GM18951 (cell line): ENCODE data around the gene SPRED3.

Source experiments
- POLR2A ChIP-seq: IDR thresholded peaks from 4 replicates; pipeline ENCODE4 v1.6.1; 2011; ENCODE audit warnings: mild to moderate bottlenecking; ENCODE audit not compliant: insufficient read length, insufficient read depth; ENCODE audit errors: extremely low read depth
- in situ Hi-C: fragments of 300-500 bp; cut with MboI; formaldehyde crosslinking; loops from one replicate; pipeline ENCODE4 v1.12.0; 2022; ENCODE audit warnings: low sequenced_read_pairs, mixed read lengths, inconsistent platforms; ENCODE audit not compliant: unreplicated experiment

Gene SPRED3

DNA sequence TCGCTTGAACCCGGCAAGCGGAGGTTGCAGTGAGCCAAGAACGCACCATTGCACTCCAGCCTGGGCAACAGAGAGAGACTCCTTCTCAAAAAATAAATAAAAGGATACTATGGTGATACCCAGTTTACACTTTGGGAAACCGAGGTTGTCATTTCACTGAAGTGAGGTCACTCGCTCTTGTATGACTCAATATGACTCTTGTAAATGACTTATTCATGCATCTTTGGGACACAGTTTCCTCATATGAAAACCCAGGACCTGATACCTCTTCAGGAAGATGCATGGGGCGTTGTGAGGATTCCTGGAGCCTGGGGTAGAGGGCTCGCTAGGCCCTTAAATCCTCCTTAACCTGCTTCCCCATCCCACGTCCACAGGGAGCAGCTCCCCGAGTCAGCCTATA lies 9.6 kb upstream of the SPRED3 start:
- no peak for TF ChIP-seq POLR2A
- in situ Hi-C loops = no loop called here

DNA sequence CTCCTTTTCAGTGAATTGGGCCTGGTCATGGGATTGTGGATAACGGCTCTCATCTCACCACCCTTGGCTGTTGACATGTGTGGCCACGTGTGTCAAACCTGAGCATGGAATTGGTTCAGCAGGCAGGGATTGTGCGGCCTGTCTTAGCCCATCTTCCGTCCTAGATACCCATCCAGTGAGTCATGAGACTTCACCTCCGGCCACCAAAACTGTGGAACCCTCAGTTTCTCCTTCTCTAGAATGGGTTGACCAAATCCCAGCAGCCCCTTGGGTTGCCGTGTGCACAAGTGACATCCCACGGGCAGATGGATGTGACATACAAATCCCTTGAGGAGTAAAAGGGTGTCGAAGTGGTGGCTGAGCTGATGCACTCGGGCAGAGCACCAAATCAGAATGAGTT lies 7.4 kb upstream of the SPRED3 start:
- no peak for TF ChIP-seq POLR2A

DNA sequence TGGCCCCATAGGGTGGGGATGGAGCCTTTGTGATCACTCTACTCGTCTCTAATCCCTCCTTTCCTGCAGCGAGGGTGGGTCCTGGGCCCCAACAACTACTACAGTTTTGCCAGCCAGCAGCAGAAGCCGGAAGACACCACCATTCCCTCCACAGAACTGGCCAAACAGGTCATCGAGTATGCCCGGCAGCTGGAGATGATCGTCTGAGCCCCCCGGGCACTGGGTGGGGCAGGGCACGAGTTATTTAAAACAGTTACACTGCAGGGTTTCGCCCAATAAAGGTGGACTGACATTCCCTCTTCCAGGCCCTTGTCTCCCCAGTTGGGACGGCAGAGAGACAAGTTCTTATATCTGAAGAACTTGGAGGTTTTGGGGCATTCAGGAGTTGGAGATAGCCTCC lies 5.3 kb upstream of the SPRED3 start:
- TF ChIP-seq POLR2A = no peak
- in situ Hi-C loops = no loop called here

More for the DNA sequence above, 7.4 kb upstream of the SPRED3 start:
- in situ Hi-C loops = no loop called here

DNA sequence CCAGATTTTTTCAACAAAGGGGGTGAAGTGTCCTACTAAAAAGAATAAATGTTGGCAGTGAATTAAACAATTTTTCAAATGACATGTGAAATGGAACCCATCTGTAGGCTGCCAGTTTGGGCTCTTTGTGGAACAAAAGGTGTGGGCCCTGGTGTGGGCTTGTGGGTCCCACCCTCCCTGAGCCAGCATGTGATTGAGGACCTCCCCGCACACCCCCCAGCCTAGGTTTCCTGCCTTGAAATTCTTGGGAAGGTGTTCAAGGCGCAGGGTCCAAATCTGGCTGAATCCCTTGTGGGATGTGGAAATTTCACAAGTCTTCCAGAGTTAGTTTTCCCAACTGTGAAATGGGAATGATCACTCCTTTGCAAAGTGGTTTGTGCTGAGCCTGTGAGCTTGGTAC lies 4.8 kb upstream of the SPRED3 start:
- TF ChIP-seq POLR2A = no peak
- in situ Hi-C loops = no loop called here

DNA sequence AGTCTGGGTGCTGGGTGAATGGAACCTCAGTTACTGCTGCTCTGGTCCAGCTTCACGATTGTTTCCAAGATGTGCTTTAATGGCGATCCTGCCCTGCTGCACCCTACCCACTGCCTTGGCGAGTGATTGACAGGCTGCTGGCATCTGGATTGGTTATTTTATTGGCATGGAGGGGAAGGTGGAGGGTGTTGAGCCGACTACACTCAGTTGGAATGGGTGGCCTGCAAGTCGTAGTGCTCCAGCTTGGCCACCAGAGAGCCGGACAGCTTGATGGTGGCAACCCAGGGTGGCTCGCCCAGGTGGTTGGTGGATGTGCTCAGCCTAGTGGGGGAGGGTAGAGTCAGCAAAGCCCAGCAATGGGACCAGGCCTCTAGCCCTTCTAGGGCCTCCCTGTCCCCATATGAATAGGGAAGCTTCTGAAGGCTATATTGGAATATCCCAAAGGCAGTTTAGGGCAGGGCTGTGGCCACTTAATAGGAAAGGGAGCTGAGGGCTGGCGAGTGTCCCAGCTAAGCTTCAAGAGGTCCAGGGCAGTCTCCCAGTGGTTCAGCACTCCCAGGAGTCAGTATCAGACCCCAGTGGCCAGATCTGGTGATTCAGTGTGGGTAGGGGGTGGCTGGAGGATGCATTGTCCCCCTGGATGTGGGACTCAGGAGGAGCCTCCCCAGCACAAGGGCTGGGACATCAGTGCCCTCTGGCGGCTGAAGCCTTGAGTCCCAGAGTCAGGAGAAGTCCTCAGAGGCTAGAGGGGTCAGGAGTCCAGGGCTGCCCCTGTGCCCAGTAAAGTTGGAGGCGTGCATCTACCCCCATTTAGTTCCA lies 4.1 kb upstream of the SPRED3 start:
- TF ChIP-seq POLR2A = peak; percentile 2
- in situ Hi-C loops = no loop called here

DNA sequence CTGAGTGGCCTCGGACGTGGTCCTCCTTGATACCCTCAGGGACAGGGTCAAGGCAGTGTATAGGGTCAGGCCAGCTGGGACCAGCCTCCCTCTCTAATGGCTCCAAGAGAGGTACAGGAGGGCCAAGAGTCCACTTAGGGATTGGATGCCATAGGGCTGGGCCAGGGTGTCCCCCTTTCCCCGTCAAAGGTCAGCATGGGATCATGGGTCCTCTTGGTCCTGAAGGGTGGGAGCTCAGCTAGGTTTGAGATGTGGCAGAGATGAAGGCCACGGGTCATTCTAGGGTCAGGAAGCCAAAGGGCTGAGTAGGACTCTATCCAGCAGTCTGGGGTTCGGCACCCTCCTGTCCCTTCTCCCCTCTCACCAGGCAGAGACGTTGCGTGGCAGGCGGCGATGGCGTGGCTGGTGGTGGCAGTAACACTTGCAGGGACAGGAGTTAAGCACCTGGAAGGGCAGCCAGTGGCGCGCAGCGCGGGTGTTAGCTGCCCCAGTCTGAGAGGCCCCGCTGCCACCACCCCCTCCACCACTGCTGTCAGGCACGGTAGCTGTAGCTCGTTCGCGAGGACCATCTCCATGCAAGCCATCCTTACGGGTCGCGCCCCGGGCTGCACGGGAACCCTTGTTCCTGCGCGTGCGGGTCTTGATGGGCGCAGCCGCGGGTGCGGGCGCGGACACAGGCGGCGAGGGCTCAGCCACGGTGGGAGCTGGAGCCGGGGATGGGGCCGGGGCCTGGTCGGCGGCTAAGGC lies 3.3 kb upstream of the SPRED3 start:
- in situ Hi-C loops = no loop called here
- TF ChIP-seq POLR2A = no peak

DNA sequence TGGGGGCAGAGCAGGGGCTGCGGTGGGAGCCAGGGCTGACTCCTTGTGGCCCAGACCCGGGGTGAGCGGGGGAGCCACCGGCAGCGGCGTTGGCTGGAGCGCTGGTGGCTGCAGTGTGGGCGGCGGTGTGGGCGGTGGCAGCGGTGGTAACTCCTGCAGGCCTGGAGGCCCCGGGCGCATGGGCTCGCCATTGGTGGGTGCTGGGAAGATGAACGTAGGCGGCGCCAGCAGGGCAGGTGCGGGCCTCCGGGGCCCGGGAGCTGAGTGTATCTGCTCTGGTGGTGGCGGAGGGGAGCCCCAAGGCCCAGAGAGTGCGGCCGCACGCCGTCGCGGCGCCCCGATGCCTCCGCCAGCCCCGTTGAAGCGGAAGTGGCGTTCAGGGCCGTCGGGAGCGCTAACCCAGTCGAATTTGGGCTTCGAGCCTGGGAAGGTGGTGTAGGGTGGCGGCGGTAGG lies 2.7 kb upstream of the SPRED3 start:
- TF ChIP-seq POLR2A = no peak
- in situ Hi-C loops = no loop called here

DNA sequence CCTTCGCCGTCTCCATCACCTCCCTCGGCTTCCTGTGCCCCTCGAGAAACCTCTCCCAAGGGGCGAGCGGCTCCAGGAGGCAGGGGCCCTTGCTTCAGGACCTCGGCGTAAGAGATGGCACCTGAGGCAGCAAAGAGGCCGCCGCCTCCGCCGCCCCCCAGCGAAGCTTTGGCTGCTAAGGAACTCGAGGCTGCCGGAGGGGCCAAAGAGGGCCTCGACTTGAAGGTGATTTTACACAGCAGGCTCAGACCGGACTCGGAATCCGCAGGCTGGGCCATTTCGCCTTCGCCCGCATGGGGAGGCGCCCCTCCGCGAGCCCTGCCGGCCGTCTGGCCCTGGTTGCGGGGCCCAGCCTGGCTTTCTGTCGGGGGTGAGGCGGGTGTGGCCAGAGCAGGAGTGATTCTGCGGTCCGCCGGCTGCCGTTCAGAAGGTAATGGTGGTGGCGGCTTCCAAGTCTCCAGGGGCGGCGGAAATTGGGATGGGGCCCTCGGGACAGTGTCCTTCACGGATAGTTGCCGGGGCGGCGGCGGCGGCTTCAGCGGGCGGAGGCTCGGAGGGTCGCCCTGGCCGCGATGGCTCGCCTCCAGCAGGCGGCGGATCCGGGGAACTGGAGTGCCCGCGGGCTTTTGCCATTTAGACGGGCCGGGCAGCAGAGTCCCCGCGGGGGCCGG lies 2.1 kb upstream of the SPRED3 start:
- in situ Hi-C loops = no loop called here
- TF ChIP-seq POLR2A = no peak

DNA sequence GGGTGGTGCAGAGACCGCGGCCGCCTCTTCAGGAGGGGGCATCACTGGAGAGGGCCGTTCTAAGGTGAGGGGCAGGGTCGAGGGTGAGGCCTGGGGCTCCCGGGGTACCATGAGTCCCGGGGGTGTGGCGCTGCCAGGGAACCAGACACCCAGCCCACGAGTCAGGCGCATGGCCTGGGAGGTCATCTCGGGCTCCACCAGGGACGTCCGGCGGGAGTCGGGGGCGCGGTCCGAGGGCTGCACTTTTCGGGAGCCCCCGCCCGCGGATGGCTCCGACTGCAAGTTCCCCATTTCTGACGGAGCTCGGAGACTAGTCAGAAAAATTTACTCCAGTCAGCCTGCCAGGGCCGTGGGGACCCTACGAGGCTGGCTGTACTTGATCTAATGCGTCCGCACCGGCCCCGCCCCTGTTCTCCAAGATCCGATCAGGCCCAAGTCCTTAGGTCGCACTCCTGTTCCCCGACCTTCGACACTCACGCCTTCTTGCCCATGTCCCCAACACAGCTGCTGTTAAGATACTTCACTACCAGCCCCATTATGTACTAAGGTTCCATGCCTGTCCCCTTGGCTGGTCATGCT lies 1.4 kb upstream of the SPRED3 start:
- no peak for TF ChIP-seq POLR2A
- in situ Hi-C loops = no loop called here

DNA sequence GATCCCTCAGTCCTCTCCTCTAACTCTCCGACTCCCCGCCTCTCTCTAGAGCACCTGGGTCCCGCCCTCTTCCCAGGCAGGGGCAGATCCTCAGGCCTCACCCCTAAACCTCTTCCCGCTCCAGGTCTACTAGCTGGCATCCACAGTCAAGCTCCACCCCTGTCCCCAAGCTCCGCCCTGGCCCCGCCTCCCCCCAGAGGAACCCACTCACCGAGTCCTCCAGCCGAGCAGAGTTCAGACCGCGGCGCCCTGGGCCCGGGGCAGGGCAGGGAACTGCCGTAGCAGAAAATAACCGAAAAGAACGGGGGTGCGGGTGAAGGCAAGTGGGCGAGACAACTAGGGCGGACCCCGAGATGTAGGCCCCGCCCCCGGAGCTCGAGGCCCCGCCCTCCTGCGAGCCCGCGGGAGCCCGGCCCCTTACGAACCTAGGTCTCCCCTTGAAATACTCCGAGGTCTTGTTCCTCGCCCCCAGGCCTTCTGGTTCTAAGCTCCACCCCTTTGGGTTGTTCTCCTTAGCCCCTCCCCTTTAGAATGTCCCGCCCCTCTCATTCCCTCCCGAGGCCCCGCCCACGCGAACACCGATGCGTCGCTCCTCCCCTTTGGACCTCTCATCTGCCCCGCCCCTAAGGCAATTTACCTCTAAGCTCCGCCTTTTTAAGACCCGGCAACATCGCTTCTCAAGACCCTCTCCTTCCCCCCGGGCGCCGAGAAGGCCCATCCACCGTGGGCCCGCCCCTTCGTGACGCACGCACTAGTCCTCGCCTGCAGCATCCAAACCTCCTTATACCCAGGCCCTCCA lies 748 bp upstream of the SPRED3 start, which contains the start of gene GGN:
TSS of gene GGN (minus strand) at position 485 of the 799 bp plus-strand sequence. CDS start 773 bp downstream, outside the sequence.
- TF ChIP-seq POLR2A = no peak
- in situ Hi-C loops = no loop called here

DNA sequence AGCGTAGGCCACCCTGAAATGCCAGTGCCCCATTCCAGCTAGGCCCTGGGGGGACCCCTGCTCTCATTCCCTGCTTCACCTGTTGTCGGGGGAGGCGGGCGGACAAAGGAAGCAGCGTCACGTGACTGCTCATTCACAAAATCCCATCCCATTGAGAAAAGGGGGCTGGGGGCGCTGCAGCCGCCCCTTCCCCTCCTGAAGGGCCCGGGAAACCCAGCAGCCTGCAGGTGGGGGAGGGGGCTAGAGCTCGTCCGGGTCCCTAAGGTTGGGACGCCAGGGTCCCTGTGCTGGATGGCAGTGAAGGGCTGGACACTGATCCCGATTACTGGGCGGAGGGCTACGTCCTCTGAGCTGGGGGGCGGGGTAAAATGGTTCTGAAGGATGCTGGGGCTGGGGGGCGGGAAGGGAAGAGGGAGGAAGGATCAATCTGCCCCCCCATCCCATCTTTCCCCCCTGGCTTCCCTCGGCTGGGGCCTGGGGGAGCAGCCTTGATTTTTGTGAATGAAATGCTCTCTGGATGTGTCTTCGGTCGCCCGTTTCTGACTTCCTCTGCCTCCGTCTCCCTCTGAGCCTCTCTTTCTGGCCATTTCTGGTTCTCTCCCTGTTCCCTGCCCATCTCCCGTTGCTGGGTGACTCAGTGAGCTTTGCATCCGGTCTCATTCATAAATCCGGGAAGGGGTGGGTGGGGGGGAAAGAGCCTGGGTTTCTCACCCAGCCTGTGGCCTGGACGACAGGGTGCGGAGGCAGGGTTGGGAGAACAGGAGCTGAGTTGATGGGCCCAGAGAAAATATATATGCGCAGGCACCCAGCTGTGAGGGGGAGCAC lies 816 bp downstream of the SPRED3 start:
- in situ Hi-C loops = no loop called here
- no peak for TF ChIP-seq POLR2A

DNA sequence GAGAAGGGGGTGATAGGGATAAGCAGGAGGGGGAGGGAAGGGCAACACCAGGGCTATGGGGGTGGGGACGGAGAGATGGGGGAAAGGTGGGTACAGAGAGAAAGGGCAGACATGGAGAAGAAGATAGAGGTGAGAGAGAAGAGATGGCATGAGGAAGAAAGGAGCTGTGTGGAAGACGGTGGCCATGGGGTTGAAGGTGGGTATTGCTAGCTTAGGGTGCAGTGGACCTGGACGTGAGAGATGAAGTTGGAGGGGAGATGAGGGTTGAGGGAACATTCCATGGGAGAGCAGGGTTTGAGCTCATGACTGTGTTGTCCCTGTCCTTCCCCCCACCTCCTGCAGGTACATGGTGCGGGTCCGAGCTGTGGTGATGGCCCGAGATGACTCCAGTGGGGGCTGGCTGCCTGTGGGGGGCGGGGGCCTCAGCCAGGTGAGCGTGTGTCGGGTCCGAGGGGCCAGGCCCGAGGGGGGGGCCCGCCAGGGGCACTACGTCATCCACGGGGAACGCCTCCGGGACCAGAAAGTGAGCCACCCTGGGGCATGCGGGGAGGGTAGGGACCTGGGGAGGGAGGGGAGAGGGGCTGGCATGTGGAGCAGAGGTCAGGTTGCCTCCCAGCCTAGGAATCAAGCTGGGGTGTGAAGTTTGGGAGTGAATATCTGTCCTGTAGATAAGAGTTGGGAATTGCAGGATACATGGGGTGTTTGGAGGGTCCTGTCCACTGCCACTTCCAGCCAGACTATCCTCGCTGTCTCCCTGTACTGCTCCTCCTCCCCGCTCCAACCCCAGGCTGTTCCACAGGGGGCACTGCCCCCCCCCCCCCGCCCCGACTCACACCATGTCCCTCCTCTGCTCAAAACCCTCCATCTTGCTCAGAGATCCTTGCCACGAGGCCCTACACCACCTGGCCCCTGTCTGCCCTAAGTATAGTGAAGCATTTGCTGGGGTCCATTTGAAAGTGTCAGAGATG lies 1.7 kb downstream of the SPRED3 start:
- in situ Hi-C loops = no loop called here
- TF ChIP-seq POLR2A = no peak
